NCI-H226 (cell line): ENCODE measurements around the gene EPAS1.

Source experiments
- DNase-seq: peaks from one replicate; pipeline ENCODE4 v3.0.0-alpha.2; 2015

Gene EPAS1

DNA sequence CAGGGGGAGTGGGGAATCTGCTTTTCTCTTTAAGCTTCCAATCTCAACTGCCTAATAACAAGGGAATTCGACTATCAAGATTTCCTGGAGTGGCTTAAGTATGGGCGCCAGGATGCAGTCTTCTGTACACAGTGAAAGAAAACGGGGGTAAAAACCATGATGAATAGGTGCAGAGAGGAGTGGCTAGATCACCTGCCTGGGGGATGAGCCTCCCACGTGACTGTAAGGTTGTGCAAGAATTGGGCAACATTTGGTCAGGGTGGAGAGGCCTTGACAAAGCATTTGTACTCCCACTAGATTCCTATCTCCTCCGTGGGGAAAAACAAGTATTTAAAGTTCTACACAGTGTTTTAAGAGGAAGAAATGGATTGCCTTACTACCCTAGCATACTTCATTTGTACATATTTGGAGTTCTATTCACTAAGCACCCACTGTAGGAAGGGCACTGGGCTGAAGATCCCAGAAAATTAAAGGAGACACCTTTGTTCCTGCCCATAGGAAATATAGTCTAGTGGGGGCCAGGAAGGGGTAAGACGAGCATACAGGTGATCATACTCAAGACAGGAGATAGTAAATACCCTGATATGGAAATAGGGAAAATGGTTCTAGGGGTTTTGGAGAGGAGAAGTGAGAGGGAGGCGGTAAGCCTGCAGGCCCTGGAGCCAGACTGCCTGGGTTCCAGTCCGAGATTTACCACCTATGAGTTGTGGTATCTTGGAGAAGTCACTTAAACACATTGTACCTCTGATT, 29.2 kb downstream of the EPAS1 start:
- peak; percentile 86 for DNase-seq

DNA sequence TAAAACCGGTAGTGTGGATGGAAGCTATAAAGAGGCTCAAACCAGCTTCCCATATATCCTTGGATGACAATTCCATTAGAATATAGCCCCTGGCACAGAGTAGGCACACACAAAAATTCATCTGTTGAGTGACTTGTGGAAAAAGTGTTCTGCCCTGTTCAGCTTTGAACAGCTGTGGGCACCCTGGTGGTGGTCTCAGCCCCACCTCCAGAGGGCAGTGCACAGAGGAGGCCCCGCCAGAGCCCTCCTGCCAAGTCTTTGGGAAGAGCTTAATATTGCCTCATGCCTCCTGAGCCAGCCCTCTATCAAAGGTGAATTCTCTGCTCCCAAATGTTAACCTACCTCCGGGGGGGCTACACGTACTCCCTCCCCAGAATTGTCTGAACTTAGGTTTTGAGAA, 30.4 kb downstream of the EPAS1 start:
- DNase-seq, result no peak

DNA sequence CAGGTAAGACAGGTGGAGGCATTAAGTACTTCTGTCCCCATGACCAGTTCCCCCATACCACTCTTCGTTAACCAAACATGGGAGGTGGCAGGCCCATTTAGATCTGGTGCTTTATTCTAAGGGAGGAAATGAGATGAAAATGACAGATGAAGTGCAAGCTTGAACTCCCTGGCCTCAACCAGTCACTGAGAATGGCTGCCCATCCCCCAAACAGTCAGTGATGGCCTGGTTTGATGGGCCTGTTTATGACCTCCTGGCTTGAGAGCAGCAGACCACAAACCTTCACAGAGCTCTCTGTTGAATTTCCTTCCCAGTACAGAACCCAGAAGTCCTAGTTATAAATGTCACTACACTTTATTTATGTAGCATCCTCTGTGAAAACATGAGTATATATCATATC, 31.1 kb downstream of the EPAS1 start:
- DNase-seq, result no peak

DNA sequence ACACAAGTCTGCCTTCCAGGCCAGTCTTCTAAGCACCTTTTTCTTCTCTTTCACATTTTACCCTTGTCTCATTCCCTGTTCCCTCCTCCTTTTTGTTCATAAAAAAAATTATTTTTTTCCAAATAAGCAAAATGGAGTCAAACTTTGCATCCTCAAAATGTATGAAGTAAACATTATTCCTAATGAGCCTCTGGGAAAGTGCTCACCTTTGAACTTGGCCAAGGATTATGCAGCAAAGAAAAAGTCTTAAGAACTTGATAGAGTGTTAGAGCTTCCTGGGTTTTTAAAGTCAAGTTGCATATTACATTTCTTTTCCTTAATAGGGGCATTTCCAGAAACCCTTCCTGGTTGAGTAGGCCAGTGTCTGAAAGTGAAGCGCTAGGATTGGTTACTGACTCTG, 31.6 kb downstream of the EPAS1 start:
- no peak for DNase-seq

DNA sequence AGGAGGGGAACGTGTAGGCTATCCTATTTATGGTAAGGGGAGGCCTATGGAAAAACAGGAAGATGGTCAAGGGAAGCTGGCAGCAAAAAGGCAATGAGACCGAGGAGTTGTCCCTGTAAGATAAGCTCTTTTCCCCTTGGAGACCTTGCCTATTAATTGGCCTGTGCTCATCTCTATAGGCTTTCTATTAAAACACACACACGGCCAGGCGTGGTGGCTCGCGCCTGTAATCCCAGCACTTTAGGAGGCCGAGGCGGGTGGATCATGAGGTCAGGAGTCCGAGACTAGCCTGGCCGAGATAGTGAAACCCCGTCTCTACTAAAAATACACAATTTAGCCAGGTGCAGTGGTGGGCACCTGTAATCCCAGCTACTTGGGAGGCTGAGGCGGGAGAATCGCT, 32.1 kb downstream of the EPAS1 start:
- DNase-seq, result no peak

DNA sequence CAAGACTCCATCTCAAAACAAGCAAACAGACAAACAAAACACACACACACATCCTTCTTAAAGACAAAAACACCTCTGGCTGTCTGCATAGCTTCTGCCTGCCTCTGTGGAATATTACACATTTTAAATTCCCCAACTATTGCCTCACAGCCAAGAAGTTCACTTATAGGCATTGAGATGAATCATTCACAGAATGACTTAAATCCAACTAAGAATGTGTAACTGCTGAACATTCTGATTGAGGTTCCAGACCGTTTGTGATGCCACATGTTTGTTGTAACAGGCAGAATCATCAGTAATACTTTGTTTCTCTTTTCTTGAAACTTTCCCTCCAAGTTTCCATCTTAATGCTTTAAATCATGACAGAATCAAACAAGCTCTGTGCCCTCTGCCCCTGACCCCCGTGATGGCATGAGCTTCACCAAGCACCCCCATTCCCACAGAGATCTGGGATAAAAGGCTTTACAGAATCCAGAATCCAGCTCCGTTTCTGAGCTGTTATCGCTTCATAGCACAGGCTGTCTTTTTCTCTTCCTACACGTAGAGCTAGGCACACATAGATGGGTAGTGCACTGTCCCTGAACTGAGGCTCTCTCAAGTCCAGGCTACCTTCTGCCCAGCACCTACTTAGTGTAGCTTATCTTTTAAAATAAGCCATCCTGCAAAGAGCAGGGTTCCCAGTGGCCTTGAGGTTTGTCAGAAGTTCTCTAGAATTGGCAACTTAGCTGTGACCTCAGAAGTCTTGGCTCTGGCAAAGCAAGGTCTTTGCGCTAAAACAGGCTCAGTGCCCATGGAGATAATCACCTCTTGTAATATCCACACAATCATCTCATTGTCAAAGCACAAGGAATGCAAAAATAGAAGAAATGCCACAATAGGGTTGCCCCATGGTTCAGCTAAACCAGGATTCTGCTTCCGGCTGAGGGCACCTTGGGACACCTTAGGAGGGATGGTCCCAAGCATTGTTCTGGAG, 32.9 kb downstream of the EPAS1 start:
- peak; percentile 90 for DNase-seq

DNA sequence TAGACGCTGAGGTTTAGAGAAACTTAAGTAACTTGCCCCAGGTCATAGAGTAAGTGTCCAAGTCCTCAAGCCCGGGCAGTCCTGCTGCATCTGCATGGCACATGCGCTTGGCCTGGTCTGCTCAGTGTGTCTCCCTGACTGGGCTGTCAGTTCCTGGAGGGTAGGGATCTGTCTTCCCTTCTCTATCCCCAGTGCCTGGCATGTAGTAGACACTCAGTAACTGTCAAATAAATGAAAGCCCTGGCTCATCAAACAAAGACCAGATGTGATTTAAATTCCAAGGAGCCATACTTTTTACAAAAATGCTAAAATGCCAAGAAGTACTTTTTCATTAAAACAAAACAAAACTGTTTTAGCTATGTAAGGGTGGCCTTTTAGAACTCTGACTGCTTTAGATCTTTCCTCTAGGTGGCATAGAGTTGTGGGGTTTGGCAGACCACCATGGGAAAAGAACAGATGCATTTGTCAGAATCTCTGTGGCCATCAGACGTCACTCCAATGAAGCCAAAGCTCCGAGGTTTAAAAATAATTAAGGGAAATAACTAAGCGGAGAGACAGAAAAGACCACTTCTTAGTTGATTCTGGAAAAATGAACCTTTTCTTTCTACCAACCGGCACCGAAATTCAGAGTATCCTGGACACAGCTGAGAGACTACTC, 34.0 kb downstream of the EPAS1 start:
- no peak for DNase-seq

DNA sequence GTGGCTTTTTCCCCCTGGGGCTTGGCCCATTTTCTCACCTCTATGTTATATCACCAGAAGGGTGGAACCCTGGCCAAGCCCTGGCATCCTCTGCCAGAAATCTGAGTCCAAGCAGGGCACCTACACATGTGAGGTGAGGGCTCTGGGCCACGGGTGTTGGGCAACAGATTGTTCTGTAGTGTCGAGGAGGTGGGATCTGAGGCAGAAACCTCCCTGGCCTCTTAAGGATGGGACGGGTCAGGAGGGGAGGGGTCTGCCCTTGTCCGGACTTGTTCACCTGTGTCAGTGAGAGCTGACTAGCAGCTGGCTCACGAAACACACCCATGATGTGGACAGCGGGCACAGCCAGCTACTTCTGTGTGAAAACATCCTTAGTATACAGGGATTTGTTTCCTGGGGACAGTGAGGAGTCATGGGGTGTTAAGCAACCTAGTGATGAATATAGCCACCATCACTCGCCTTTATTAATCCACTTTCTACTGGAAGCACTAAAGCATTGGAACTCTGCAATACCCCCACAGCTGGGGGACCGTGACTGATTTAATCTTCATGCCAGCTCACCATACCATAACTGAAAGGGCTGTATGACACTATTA, 35.6 kb downstream of the EPAS1 start:
- DNase-seq, result no peak

DNA sequence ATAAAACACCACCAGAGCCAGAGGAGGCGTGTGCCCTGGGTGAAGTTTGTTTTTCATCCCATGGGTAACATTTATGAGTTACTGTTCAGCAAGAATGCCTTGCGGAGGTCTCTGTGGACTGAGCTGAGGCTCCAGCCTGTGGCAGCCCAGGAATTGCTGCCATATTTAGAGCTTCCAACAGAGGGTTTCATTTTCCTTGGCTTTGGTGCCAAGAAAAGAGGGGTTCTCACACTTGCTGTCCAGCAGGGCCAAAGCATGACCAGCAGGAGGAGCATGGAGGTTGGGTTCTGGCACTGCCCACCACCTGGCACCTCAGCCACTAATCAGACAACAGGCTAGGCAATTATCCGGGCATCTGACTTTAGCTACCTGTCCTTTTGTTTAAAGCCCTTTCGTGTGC, 36.7 kb downstream of the EPAS1 start:
- DNase-seq, result no peak

DNA sequence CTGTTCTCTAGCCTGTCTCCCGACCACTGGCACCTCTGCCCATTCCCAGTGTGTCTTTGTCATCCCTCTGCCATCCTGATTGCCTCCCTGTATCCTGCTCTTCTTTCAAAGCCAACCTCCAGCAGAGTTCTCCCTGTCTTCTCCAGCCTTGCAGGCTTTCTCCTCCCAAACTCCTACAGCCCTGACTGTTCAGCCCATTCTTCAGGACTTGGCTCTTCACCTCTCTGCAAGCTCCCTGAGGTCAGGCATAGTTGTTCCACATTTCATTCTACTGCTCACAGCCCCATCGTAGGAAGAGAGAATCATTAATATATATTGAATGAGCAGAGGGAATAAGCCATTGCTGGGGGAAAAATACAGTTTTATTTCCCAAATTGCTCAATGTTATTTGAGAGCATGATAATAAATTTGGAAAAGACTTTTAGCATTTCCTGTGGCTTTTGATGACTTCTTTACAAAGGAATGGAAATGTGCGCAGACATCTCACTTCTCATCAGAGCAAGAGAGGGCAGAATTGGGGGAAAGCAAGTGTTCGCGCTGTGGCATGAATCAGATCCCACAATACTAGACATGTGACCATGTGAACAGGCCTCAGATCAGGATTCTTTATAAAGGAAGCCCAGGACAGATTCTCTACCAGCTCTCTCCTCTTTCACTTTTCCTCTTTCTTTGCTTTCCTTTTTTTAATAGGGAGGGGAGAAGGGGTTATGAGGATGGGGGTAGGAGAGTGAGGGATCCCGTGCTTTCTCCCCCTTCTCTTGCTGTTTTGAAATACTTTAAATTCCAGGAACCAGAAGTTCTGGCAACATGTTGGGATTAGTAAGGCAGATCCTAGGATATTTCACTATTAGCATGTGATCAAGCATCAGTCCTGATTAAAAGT, 37.4 kb downstream of the EPAS1 start:
- DNase-seq, result peak; percentile 91

DNA sequence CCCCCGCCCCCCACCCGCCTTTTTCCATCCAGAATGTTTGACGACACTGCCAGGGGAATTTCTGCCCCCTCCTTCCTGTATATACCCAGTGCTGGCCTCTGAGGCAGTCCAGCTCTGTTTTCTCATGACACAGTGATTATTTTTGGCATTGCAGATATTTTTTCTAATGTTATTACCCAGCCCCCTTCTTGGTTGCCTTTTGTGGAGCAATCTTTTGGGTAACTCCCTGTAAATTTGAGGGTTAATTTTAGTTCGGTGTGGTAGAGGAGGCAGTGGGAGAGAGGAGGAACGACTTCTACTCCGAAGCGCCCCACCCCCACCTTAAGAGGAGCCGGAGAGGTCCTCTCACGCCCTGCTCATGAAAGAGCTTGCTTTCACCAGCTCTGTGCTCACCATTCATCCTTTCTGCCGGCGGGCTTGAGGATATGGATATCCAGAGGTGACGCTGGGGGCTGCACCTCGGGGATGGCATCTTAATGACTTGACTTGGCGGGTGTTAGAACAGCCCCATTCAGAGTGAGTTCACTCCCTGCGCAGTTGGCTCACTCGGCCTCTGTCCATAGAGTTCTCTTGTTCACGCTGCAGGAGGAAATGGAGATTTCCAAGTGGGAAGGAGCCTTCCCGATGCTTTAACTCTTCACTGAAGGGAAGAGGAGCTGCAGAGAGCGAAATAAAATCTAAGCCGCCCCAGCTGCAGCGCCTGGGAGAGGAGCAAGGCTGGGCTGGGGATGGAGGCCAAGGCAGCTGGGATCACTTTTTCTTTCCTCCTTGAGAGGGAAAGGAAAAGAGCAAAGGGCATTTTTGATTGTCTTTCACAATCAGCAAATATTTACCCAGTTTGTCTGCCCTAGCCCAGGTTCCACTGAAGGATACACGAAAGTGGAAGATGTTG, 38.4 kb downstream of the EPAS1 start:
- DNase-seq, result peak; percentile 70

DNA sequence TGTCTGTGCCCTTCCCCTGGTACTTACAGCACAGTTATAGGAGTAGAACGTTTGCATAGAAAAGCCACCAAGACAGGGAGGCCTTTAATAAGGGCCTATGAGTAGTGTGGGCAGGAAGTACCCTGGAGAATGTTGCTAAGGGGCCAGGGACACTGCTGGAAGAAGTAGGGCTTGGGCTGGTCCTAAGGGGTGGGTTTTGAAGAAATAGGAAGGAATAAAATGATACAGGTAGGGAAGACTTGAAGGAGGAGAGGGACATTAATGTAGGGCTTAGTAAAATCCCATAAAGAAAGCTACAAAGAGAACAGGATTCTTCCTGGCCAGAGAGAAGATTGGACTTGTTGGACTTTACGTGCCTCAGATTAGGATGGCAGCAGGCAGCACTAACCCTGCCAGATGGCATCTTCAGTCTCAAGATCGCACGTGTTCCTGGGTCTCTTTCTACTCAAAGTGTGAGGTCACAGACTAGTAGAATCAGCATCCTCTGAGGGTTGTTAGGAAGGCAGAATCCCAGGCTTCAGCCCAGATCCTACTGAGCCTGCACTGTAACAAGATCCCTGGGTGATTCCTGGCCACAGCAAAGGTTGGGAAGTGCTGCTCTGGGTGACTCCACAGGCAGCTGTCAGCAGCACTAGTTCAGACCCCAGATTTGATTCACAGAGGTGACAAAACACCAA, 39.2 kb downstream of the EPAS1 start:
- DNase-seq, result no peak

DNA sequence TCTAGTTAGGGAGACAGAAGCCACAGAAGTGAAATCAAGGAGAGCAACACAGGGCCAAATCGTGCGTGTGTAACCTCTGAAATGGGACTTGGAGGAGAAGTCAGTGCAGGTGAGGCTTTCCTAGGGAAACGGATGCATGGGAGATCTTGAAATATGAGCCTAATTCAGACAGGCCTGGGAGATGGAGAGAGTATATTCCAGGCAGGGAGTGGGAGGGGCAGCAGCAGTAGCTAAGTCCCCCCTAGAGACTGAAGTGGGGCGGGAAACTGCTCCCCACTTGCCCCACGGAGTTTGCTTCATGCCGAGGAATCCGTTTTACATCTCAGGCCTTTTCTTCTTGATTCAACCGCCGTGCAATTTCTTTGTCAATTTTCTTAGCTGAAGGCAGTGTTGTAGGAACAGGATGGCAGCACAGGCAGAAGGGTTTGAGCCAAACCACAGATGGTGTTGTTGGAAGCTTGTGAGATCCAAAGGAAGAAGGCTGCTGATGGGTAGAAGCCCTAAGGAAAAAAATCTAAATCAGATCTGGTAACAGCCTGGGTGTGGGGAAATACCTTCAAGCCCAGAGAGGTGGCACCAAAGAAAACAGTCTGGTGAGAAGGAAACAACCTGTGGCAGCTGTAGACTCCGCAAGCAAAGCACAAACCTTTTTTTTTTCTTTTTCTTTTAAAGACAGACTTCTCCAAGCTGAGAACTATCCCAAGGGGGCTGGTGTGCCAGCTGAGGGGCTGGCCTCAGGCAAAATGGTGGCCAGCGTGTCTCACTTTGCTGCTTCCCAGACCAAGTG, 40.2 kb downstream of the EPAS1 start:
- no peak for DNase-seq

DNA sequence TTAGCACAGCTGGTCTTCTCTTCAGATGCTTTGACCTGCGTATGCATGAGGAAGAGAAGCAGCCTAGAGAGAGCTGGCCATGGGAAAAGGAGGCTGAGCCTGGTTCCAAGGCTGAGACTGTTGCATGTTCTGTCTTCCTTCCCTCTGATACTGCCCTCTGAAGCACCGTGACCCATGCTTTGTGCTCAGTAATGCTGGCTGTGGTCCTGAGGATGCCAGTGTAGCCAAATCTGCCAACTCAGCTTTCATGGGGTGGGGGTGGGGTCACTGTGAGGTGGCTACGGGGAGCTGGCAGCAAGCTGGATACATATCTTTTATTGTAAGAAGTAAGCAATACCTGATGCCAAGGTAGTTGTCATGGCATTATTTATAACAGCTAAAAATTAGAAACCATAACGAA, 41.5 kb downstream of the EPAS1 start:
- DNase-seq, result no peak

DNA sequence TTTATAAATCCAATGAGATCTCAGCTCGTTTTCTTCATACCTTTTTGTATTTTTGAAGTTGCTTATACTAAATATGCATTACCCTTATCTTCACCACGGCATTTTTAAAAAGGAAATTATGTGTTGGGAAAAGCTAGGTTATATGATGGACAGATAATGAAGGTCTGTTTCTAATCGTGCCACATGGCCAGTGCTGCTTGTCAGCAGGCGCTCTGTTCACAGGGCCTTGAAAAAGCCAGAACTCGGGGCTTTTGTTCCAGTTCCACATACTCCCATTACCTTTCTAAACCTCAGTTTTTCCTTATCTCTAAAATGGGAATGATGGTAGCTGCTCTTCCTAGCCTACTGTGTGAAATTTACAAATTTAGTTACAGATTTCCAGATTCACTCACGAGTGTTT, 42.0 kb downstream of the EPAS1 start:
- no peak for DNase-seq

DNA sequence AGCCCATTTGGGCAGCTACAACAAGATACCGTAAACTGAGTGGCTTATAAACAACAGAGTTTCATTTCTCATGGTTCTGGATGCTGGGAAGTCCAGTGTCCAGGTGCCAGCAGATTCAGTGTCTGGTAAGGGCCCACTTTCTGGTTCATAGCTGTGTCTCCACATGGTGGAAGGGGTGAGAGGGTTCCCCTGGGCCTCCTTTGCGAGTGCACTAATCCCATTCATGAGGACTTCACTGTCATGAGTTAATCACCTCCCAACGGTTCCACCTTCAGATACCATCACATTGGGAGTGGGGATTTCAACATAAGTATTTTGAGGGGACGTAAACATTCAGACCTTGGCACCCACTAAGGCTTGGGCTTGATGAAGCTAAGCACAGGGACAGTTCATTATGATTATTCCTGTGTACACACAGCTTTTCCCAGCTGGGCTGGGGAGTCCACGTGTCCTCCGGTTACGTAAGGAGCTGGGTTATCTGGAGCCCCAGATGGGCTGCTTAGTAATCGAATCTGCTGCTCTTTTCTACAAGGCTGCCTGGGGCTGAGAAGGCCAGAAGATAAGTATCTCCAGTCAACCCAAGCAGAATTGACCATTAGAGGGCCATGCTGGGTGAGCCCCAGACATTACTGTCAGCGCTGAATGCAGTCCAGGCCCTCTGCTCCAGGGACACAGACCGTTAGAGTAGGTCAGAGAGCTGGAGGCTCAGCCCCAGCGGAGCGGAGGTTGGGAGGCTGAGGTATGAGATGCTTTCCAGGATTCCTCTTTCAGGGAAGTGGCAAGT, 42.7 kb downstream of the EPAS1 start:
- DNase-seq, result no peak

DNA sequence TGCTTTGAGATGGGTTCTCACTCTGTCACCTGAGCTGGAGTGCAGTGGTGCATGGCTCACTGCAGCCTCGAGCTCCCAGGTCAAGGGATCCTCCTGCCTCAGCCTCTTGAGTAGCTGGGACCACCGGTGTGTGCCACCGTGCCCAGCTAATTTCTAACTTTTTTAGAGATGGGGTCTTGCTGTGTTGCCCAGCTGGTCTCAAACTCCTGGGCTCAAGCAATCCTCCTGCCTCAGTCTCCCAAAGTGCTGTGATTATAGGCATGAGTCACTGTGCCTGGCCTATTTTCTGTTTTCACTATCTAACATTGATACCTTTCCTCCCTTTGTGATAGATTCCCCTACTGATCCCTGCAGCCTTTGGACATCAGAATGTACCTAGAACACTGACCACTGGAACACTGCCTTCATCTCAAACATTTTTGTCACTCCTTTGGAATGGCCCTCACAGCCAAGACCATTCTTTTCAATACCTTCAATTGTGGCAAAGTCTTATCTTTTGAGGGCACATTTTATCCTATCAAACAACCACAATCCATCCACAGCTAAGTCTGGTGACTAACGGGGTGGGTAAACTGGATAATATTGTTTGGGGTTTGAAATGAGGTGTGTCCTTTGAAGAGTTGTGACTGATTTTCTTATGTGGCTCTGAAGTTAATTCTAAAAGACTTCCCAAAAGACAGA, 43.7 kb downstream of the EPAS1 start:
- no peak for DNase-seq
